Psoas muscle (tissue), 8 donors: Measurements from ENCODE around the gene ZNF70. TPM values are rescaled to one million over a fixed set of nuclear protein-coding genes. Genes with fewer than 3 reads are reported as not detected.

Experiments used
- ATAC-seq, 4 donors: fragments of 200-7000 bp; cut with Tn5 transposase; one replicate each; pipeline ENCODE4 v1.9.1; 2020; ENCODE audit warnings: moderate library complexity in 3 of 4, mild to moderate bottlenecking in 2 of 4
- DNase-seq, 2 donors: peaks; one replicate each; pipeline ENCODE4 v3.0.0-alpha.2; 2020
- H3K27ac ChIP-seq: fragments of 200-600 bp; one replicate; pipeline ENCODE4 v1.8.0; 2022
- H3K27me3 ChIP-seq, 3 donors: fragments of 200-600 bp in 1 of 3; one replicate each; pipeline versions ENCODE4 v1.6.1 to v1.8.0; 2013 to 2022; ENCODE audit warnings: low read length in 2 of 3, mild to moderate bottlenecking in 2 of 3, moderate library complexity in 1 of 3; ENCODE audit not compliant: insufficient read depth in 3 of 3
- H3K36me3 ChIP-seq, 2 donors: fragments of 200-600 bp in 1 of 2; one replicate each; pipeline versions ENCODE4 v1.6.1 to v1.8.0; 2013 to 2022; ENCODE audit warnings: low read depth in 1 of 2, mild to moderate bottlenecking in 1 of 2, moderate library complexity in 1 of 2; ENCODE audit not compliant: insufficient read depth in 1 of 2
- H3K4me1 ChIP-seq: fragments of 200-600 bp; one replicate; pipeline ENCODE4 v1.8.0; 2022
- H3K4me3 ChIP-seq: fragments of 200-600 bp; one replicate; pipeline ENCODE4 v1.8.0; 2022; ENCODE audit warnings: mild to moderate bottlenecking
- H3K9me3 ChIP-seq: fragments of 200-600 bp; one replicate; pipeline ENCODE4 v1.8.0; 2022
- CTCF ChIP-seq: fragments of 200-600 bp; IDR thresholded peaks from one replicate; pipeline ENCODE4 v1.8.0; 2022; ENCODE audit warnings: antibody characterized with exemption
- WGBS, 3 donors: extraction: QIAGEN DNeasy Blood & Tissue Kit; methylation state at CpG; one replicate each; pipeline versions ENCODE4 v1.1.6 to v1.1.7; 2013; 5-methylcytosine and 5-hydroxymethylcytosine counted together
- intact Hi-C, 2 donors: fragments of 100-400 bp; cut with DNase I; formaldehyde crosslinking; loops; one replicate each; pipeline versions ENCODE4 v1.11.0 to v1.14.2; 2022
- long read RNA-seq, 2 donors: library from polyadenylated mRNA; unstranded; transcript quantifications; one replicate each; pipeline ENCODE4 v2.0.0, GENCODE V29; 2021
- polyA plus RNA-seq, 3 donors: library from polyadenylated mRNA; stranded (reverse); fragments of 200-250 nt; gene quantifications; one replicate each; pipeline ENCODE4 v1.2.3, GENCODE V29; 2013
- total RNA-seq, 4 donors: library from RNA; stranded (reverse); fragmentation: NEBNext Ultra II Directional in 2 of 4; extraction: Animal tissue kit (Norgen Biotek cat#: 25700) in 2 of 4; gene quantifications; one replicate each; pipeline versions ENCODE4 v1.2.1 to v1.2.4, GENCODE V29; 2021 to 2023
- donor health status: healthy with polysubstance abuse.
- donor health status: DM: no; HTN: no; CAD: no; lungs with moderate emphysema.
- donor health status: Bipolar disorder and iron deficiency.
- donor health status: healthy.
- donor health status: DM: yes; HTN: yes; CAD: no.
- donor health status: DM: no; HTN: no; CAD: no.
- donor health status: DM: no; HTN: no; CAD: no.
- donor health status: DM: yes; HTN: yes; CAD: no.

Gene ZNF70
- total RNA-seq: 10 to 100 TPM in 1 of 4 donors, 1 to 10 TPM in 3; 2.1 to 12.9 (median 4.0) TPM
- polyA plus RNA-seq: 1 to 10 TPM; 1.2 to 3.8 (median 1.8) TPM
- long read RNA-seq, donor 1, full-length matches to known transcripts: 1 of 1 reads
- long read RNA-seq, donor 1, partial matches to known transcripts: 0 of 1 reads
- long read RNA-seq, donor 1, other reads (novel, unspliced or antisense): 0 of 1 reads
- long read RNA-seq, donor 2, full-length matches to known transcripts: 3 of 4 reads
- long read RNA-seq, donor 2, partial matches to known transcripts: 0 of 4 reads
- long read RNA-seq, donor 2, other reads (novel, unspliced or antisense): 1 of 4 reads

- intact Hi-C loops: no loop called here
- Histone ChIP-seq H3K4me3 (peak within 1 kb of the TSS; percentile 91), H3K4me1 (peaks cover 10% of the 10 kb centered on the region), H3K27ac (peak within 1 kb of the TSS; percentile 90), H3K27me3 (no peaks in the 10 kb centered on the region), H3K36me3 (no peaks in the 10 kb centered on the region), H3K9me3 (no peaks in the 10 kb centered on the region)
- no peak for TF ChIP-seq CTCF
- ATAC-seq: peak; percentile 87 to 92 (median 88)
- DNase-seq: peak; percentile 88 to 92
- WGBS, 3 donors: 0 to 1% (median 1%) methylated on average over 56 to 78 of the region's 78 CpGs
Measured at GRCh38 chr22:23750714-23751440, at the start of gene ZNF70. Gene ZNF70, minus strand, starts transcription at chr22:23751112. Its CDS starts 5,972 bp downstream, at chr22:23745140.

- TF ChIP-seq CTCF: no peak
- ATAC-seq (no peak), DNase-seq (no peak)
- H3K9me3 ChIP-seq: no peaks in the 10 kb centered on the region
- peaks cover 2 to 92% of the 10 kb centered on the region in 2 donors for H3K36me3 ChIP-seq
- WGBS, 3 donors: 36 to 51% (median 46%) methylated on average over 5 of the region's 5 CpGs
- H3K4me1 ChIP-seq: no peaks in the 10 kb centered on the region
- no peak overlapping the region for H3K27ac ChIP-seq
- no peaks in the 10 kb centered on the region for H3K27me3 ChIP-seq
- intact Hi-C loops: no loop called here
- H3K4me3 ChIP-seq: no peak overlapping the region
Measured at GRCh38 chr22:23796461-23796860, 45.5 kb upstream of the ZNF70 start.

- H3K27ac ChIP-seq: no peak overlapping the region
Measured at GRCh38 chr22:23793326-23793725, 42.4 kb upstream of the ZNF70 start.

More at GRCh38 chr22:23793326-23793725, 42.4 kb upstream of the ZNF70 start:
- intact Hi-C loops: no loop called here
- ATAC-seq: no peak
- Histone ChIP-seq H3K9me3 (no peaks in the 10 kb centered on the region), H3K4me1 (peaks cover 15% of the 10 kb centered on the region), H3K36me3 (peaks cover 2 to 62% of the 10 kb centered on the region in 2 donors), H3K27me3 (no peaks in the 10 kb centered on the region), H3K4me3 (no peak overlapping the region)
- DNase-seq: no peak
- 86% methylated on average over 8 of the region's 8 CpGs for WGBS, 3 donors
- no peak for TF ChIP-seq CTCF
